ENCODE data around the gene OSBPL8. TPM values are rescaled to one million over a fixed set of nuclear protein-coding genes. Genes with fewer than 3 reads are reported as not detected.

The OSBPL8 gene
- total and polyA plus RNA-seq, 10 of the 15 experiments (the other 5 are each of a cell fraction or from before 2014, with no cell fraction given): 10.4 to 58.0 (median 32.0) TPM

- Histone ChIP-seq H3K27ac (ENCODE audit: control insufficient read depth, insufficient read depth) (no peak overlapping the region), H3K9me3 (replicated peaks; ENCODE audit: control insufficient read depth, insufficient read depth, low read length) (no peaks in the 10 kb centered on the region; the same call in 1 of the 3 replicates), H3K4me1 (ENCODE audit: control insufficient read depth, insufficient read depth, low read length) (no peaks in the 10 kb centered on the region), H3K27me3 (replicated peaks in 1 of 2; ENCODE audit: control insufficient read depth in 2 of 2, insufficient read depth in 2 of 2, low read length in 1 of 2) (no peaks in the 10 kb centered on the region), H4K20me1 (ENCODE audit: control insufficient read depth, insufficient read depth) (no peaks in the 10 kb centered on the region), H3K36me3 (ENCODE audit: control insufficient read depth in 2 of 2, insufficient read depth in 2 of 2, low read length in 1 of 2) (no peaks in the 10 kb centered on the region), H3K4me3 (no peak overlapping the region), H2AFZ (ENCODE audit: control insufficient read depth, low read depth, low read length) (no peak overlapping the region), H3K9ac (ENCODE audit: control insufficient read depth, insufficient read depth, low read length) (no peak overlapping the region), H3K79me2 (ENCODE audit: control insufficient read depth, insufficient read depth, low read length) (no peaks in the 10 kb centered on the region; the same call in 1 of the 2 replicates), H3K4me2 (ENCODE audit: control insufficient read depth, insufficient read depth) (no peak overlapping the region)
- TF ChIP-seq CTCF (IDR thresholded peaks at IDR 0.05 in 2 of 3, conservative IDR thresholded peaks at IDR 0.05 in 1 of 3; ENCODE audit: control insufficient read depth in 2 of 3, extremely low read depth in 1 of 3, insufficient read depth in 1 of 3, low read depth in 3 of 3, low read length in 3 of 3) (no peak), KLF5 (IDR thresholded peaks at IDR 0.05; ENCODE audit: partially characterized antibody) (no peak)
- ChIA-PET RAD21 (ENCODE audit: unreplicated experiment) (no interaction called here), SMC1A (ENCODE audit: uncharacterized antibody, unreplicated experiment) (no interaction called here), POLR2A (no interaction called here), CTCF (interaction anchor here (1.0 kb wide), 1 partner anchor 14 kb away, joined by 3 read pairs; no protein-coding TSS in a partner anchor)
- intact Hi-C loops (cut with micrococcal nuclease; ENCODE audit: unreplicated experiment): no loop called here
- in situ Hi-C loops (cut with MboI): no loop called here
- ATAC-seq: no peak
- WGBS (ENCODE audit: insufficient coverage, insufficient replicate concordance, low lambda C conversion rate, missing lambda C conversion rate): 99% methylated on average over 5 of the region's 5 CpGs
- no peak for FAIRE-seq
- no peak for DNase-seq (ENCODE audit: low read depth, low spot score)
- BruUV-seq (replicated peaks): no TSS peak
Measured at GRCh38 chr12:76533331-76533730, 26.2 kb downstream of the OSBPL8 start.

GRCh38 chr12:76532520-76532919 is 27.1 kb downstream of the OSBPL8 start:
- Histone ChIP-seq H3K79me2 (ENCODE audit: control insufficient read depth, insufficient read depth, low read length) (no peaks in the 10 kb centered on the region; the same call in 1 of the 2 replicates), H4K20me1 (ENCODE audit: control insufficient read depth, insufficient read depth) (no peaks in the 10 kb centered on the region), H3K9ac (ENCODE audit: control insufficient read depth, insufficient read depth, low read length) (no peak overlapping the region), H3K4me1 (ENCODE audit: control insufficient read depth, insufficient read depth, low read length) (no peaks in the 10 kb centered on the region), H2AFZ (ENCODE audit: control insufficient read depth, low read depth, low read length) (no peak overlapping the region), H3K9me3 (replicated peaks; ENCODE audit: control insufficient read depth, insufficient read depth, low read length) (peaks cover 2% of the 10 kb centered on the region; the same call in 2 of the 3 replicates), H3K4me3 (no peak overlapping the region), H3K4me2 (ENCODE audit: control insufficient read depth, insufficient read depth) (no peak overlapping the region), H3K36me3 (ENCODE audit: control insufficient read depth in 2 of 2, insufficient read depth in 2 of 2, low read length in 1 of 2) (no peaks in the 10 kb centered on the region), H3K27ac (ENCODE audit: control insufficient read depth, insufficient read depth) (no peak overlapping the region), H3K27me3 (replicated peaks in 1 of 2; ENCODE audit: control insufficient read depth in 2 of 2, insufficient read depth in 2 of 2, low read length in 1 of 2) (no peaks in the 10 kb centered on the region)
- intact Hi-C loops (cut with micrococcal nuclease; ENCODE audit: unreplicated experiment): no loop called here
- ChIA-PET CTCF (interaction anchor here (1.0 kb wide), 1 partner anchor 14 kb away, joined by 3 read pairs; no protein-coding TSS in a partner anchor), RAD21 (ENCODE audit: unreplicated experiment) (no interaction called here), SMC1A (ENCODE audit: uncharacterized antibody, unreplicated experiment) (no interaction called here), POLR2A (interaction anchor here (0.7 kb wide), 2 partner anchors 706 to 978 kb away, joined by 4 to 8 read pairs; no protein-coding TSS in a partner anchor)
- no peak for ATAC-seq
- WGBS (ENCODE audit: insufficient coverage, insufficient replicate concordance, low lambda C conversion rate, missing lambda C conversion rate): 99% methylated on average over 4 of the region's 4 CpGs
- FAIRE-seq: no peak
- DNase-seq (ENCODE audit: low read depth, low spot score): no peak
- in situ Hi-C loops (cut with MboI): no loop called here
- no TSS peak for BruUV-seq (replicated peaks)
- TF ChIP-seq RCOR1 (conservative IDR thresholded peaks at IDR 0.05; ENCODE audit: low read depth, low read length) (no peak), CHD1 (IDR thresholded peaks at IDR 0.05; ENCODE audit: low read depth, low read length) (no peak), SKIL (IDR thresholded peaks at IDR 0.05; ENCODE audit: low read depth, poor library complexity, severe bottlenecking) (no peak), ZNF592 (IDR thresholded peaks at IDR 0.05) (no peak)

All from GM12878 (cell line).